Peyer's patch (tissue), 4 donors: ENCODE results near the gene IFI27.

Experiments
- POLR2A ChIP-seq, 2 donors: fragments of 450-650 bp; IDR thresholded peaks; one replicate each; pipeline ENCODE4 v1.5.1; 2017; ENCODE audit warnings: antibody characterized with exemption in 2 of 2, mild to moderate bottlenecking in 2 of 2, moderate library complexity in 2 of 2
- TF ChIP-seq, protein P1 (sequence below), 6 experiments: fragments of 450-650 bp in 4 of 6; fragments of 200-600 bp in 2 of 6; sonication (generic) in 1 of 6; IDR thresholded peaks; one replicate each; pipeline ENCODE4 v1.5.1; 2017 to 2019; ENCODE audit warnings: antibody characterized with exemption in 6 of 6, mild to moderate bottlenecking in 3 of 6, moderate library complexity in 1 of 6

DNA sequence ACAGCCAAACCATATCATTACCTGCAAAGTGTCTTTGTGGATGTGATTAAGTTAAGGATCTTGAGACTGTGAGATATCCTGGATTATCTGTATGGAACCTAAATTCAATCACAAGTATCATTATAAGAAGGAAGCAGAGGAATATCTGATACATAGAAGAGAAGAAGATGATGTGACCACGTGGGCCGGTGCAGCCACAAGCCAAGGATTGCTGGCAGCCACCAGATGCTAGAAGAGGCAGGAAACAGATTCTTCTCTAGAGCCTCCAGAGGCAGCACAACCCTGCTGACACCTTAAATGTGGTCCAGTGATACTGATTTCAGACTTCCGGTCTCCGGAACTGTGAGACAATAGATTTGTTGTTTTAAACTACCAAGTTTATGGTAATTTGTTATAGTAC is 24.9 kb downstream of the IFI27 start:
- TF ChIP-seq, protein P1, sequence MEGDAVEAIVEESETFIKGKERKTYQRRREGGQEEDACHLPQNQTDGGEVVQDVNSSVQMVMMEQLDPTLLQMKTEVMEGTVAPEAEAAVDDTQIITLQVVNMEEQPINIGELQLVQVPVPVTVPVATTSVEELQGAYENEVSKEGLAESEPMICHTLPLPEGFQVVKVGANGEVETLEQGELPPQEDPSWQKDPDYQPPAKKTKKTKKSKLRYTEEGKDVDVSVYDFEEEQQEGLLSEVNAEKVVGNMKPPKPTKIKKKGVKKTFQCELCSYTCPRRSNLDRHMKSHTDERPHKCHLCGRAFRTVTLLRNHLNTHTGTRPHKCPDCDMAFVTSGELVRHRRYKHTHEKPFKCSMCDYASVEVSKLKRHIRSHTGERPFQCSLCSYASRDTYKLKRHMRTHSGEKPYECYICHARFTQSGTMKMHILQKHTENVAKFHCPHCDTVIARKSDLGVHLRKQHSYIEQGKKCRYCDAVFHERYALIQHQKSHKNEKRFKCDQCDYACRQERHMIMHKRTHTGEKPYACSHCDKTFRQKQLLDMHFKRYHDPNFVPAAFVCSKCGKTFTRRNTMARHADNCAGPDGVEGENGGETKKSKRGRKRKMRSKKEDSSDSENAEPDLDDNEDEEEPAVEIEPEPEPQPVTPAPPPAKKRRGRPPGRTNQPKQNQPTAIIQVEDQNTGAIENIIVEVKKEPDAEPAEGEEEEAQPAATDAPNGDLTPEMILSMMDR (IDR thresholded peaks at IDR 0.05), result no peak
- TF ChIP-seq POLR2A (IDR thresholded peaks at IDR 0.05), result no peak
